Uterus (tissue), 4 donors: Measurements from ENCODE around the gene ETDB. TPM values are rescaled to one million over a fixed set of nuclear protein-coding genes. Genes with fewer than 3 reads are reported as not detected.
"Not testable (repeated sequence)": the region's sequence is repeated elsewhere in the genome, so short reads cannot be mapped to it uniquely, and the experiment has no call there.

Source experiments
- DNase-seq, 2 donors: peaks; one replicate each; pipeline ENCODE4 v3.0.0-alpha.2; 2019 to 2020
- H3K27ac ChIP-seq, 2 donors: fragments of 200-600 bp; sonication (generic); 1 replicate in 1 of 2; 2 replicates in 1 of 2; pipeline ENCODE4 v1.5.1; 2016 to 2018
- H3K27me3 ChIP-seq, 2 donors: fragments of 200-600 bp; sonication (generic); one replicate each; pipeline ENCODE4 v1.5.1; 2018 to 2019; ENCODE audit warnings: control low read depth in 1 of 2
- H3K36me3 ChIP-seq, 2 donors: fragments of 200-600 bp; sonication (generic); one replicate each; pipeline ENCODE4 v1.5.1; 2019; ENCODE audit warnings: control low read depth in 1 of 2
- H3K4me1 ChIP-seq, 2 donors: fragments of 200-600 bp; sonication (generic); one replicate each; pipeline ENCODE4 v1.5.1; 2018 to 2019; ENCODE audit warnings: control low read depth in 1 of 2
- H3K4me3 ChIP-seq, 2 donors: fragments of 200-600 bp; sonication (generic); 1 replicate in 1 of 2; 2 replicates in 1 of 2; pipeline ENCODE4 v1.5.1; 2018 to 2019; ENCODE audit warnings: mild to moderate bottlenecking in 1 of 2
- H3K9me3 ChIP-seq, 2 donors: fragments of 200-600 bp; sonication (generic); one replicate each; pipeline ENCODE4 v1.5.1; 2019; ENCODE audit warnings: control low read depth in 1 of 2
- POLR2A ChIP-seq, 2 donors: fragments of 450-650 bp; IDR thresholded peaks; one replicate each; pipeline ENCODE4 v1.6.1; 2016; ENCODE audit warnings: antibody characterized with exemption in 2 of 2, mild to moderate bottlenecking in 1 of 2, moderate library complexity in 1 of 2
- intact Hi-C: fragments of 100-400 bp; cut with DNase I; formaldehyde crosslinking; loops from one replicate; pipeline ENCODE4 v1.15.1; 2023; ENCODE audit warnings: low total_unique reads
- total RNA-seq, 4 donors: library from RNA; depleted of rRNA in 3 of 4; stranded (reverse); fragments of >200 nt in 3 of 4; gene quantifications; one replicate each; pipeline versions ENCODE4 v1.1.0 to v1.2.4, GENCODE V29; 2014 to 2023
- TF ChIP-seq, protein P1 (sequence below), 4 experiments: fragments of 200-600 bp in 2 of 4; fragments of 450-650 bp in 2 of 4; sonication (generic) in 2 of 4; IDR thresholded peaks; one replicate each; pipeline ENCODE4 v1.5.1; 2016 to 2019; ENCODE audit warnings: antibody characterized with exemption in 4 of 4, mild to moderate bottlenecking in 2 of 4, moderate library complexity in 1 of 4
- donor health status: DM: yes; HTN: yes; CAD: no.

Gene ETDB
- not detected for total RNA-seq

DNA sequence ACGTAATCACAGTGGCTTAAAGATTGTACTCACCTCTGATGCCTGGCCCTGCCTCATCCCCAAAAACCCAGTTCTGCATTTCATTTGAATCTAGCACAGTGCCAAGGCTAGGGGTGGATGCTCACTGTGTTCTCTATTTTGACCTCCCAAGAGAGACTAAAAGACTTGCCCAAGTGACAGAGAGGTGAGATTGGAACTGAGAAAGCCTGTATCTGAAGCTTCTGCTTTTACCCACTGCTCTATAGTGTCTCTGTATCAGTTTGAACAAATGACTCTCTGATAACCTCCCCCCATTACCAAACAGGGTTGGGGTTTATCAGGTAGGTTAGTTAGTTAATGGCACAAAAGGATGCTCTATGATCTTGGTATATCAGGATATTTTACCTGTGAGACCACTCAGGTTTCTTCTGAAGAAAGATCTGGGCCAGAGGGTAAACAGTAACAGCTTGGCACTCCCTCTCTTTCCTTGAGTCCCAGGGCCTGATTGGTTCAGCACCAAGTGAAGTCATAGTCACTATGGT, at the start of gene ETDB:
TSS of gene ETDB (minus strand) at position 471 of the 521 bp plus-strand sequence. CDS start 1,265 bp downstream, outside the sequence.
- H3K36me3 ChIP-seq, H3K27ac ChIP-seq, H3K27me3 ChIP-seq, H3K4me1 ChIP-seq, intact Hi-C loops, DNase-seq, H3K4me3 ChIP-seq, H3K9me3 ChIP-seq: not testable (repeated sequence)

DNA sequence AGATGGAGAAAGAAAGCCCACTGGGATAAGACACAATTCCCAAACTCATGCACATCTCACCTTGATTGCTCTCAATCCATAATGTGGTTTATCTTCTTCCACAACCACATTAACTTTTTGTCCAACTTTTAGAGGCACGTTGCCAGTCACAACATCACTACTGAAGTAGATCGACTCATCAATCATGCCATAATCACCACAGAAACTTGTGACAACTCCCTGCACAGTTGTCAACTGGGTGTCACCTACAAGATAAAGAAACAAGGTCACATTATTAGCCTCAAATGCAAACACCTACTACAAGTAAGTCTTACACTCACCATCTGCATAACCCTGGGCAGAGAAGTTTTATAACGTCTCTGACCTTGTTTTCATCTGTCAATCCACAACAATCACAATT, 49.2 kb upstream of the ETDB start:
- H3K4me3 ChIP-seq, H3K4me1 ChIP-seq, DNase-seq, H3K9me3 ChIP-seq, H3K27ac ChIP-seq, H3K36me3 ChIP-seq, H3K27me3 ChIP-seq, intact Hi-C loops: not testable (repeated sequence)

DNA sequence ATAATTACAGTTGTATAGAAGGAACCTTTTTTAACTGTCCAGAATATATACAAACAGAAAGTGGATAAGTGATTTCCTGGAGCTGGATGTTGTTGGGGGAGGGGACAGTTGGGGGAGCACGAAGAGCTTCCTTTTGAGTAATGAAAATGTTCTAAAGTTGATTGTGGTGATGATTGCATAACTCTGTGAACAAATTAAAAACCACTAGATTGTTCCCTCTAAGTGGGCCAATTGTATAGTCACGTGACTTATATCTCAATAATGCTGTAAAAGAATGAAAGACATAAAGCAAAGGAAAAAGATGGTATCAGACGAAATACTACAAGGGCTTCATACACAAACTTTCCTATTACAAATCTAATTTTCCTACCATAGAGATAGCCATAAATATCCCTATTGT, 48.2 kb upstream of the ETDB start:
- no peaks in the 10 kb centered on the region for H3K9me3 ChIP-seq
- H3K4me3 ChIP-seq: no peak overlapping the region
- H3K4me1 ChIP-seq: no peaks in the 10 kb centered on the region
- H3K27me3 ChIP-seq: no peaks in the 10 kb centered on the region
- no peak for DNase-seq
- H3K27ac ChIP-seq: no peak overlapping the region
- H3K36me3 ChIP-seq: no peaks in the 10 kb centered on the region
- TF ChIP-seq POLR2A (IDR thresholded peaks at IDR 0.05): no peak
- TF ChIP-seq, protein P1, sequence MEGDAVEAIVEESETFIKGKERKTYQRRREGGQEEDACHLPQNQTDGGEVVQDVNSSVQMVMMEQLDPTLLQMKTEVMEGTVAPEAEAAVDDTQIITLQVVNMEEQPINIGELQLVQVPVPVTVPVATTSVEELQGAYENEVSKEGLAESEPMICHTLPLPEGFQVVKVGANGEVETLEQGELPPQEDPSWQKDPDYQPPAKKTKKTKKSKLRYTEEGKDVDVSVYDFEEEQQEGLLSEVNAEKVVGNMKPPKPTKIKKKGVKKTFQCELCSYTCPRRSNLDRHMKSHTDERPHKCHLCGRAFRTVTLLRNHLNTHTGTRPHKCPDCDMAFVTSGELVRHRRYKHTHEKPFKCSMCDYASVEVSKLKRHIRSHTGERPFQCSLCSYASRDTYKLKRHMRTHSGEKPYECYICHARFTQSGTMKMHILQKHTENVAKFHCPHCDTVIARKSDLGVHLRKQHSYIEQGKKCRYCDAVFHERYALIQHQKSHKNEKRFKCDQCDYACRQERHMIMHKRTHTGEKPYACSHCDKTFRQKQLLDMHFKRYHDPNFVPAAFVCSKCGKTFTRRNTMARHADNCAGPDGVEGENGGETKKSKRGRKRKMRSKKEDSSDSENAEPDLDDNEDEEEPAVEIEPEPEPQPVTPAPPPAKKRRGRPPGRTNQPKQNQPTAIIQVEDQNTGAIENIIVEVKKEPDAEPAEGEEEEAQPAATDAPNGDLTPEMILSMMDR (IDR thresholded peaks at IDR 0.05): no peak
- intact Hi-C loops: no loop called here

DNA sequence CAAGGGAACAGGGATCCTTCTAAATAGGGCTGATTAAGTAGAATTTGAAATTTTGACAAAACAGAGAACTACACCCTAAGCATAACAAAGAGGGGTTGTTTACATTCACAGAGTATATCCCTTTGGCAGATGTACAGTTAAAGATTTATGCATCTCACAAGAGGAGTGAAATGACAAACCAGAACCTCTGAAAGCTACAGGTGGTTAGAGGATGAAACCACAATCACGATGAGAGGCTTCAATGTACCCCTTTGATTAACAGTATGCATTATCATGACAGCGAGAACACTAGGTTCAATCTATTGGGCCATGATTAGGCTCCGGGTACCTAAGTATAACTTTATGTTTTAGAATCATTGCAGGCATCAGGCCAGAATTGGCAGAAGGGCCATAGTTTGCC, 34.4 kb upstream of the ETDB start:
- H3K4me1 ChIP-seq, H3K9me3 ChIP-seq, H3K4me3 ChIP-seq, H3K27ac ChIP-seq, DNase-seq, intact Hi-C loops, H3K27me3 ChIP-seq, H3K36me3 ChIP-seq: not testable (repeated sequence)

DNA sequence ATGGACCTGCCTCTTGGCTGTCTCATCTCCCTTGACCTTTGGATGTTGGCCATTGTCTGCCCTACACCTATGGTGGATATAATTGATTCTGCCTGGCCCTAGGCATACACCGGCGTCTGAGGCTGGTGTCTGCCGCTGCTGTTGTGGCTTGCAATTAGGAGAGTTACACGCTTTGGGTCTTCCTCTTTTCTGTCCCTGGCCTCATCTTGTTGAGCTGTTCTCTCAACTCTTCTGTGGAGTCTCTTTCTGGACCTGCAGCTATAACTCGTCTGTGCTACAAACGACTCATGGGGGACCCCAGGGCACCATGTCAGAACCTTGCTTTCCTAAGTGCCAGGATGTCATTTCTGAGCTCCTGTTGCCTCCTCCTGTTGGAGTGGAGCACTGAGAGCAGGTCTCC, 5.8 kb upstream of the ETDB start:
- H3K4me3 ChIP-seq, intact Hi-C loops, DNase-seq, H3K4me1 ChIP-seq, H3K36me3 ChIP-seq, H3K9me3 ChIP-seq, H3K27ac ChIP-seq, H3K27me3 ChIP-seq: not testable (repeated sequence)

DNA sequence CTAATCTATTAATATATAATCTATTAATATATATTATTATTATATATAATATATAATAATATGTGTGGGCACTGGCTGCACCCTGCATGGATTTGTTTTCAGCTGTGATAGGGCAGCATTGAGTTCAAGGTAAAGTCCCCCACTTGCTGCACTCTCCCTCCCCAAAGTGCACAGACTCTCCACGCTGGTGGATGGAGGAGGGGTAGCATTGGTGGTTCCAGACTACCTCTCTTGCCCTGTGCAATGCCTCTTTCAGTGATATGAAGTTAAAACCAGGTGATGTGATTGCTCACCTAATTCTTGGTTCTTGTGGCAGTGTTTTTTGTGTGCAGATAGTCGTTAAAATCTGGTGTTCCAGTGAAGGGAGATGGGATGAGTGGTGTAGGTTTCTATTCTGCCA, 4.3 kb downstream of the ETDB start:
- intact Hi-C loops, H3K9me3 ChIP-seq, H3K4me1 ChIP-seq, H3K4me3 ChIP-seq, DNase-seq, H3K36me3 ChIP-seq, H3K27ac ChIP-seq, H3K27me3 ChIP-seq: not testable (repeated sequence)

DNA sequence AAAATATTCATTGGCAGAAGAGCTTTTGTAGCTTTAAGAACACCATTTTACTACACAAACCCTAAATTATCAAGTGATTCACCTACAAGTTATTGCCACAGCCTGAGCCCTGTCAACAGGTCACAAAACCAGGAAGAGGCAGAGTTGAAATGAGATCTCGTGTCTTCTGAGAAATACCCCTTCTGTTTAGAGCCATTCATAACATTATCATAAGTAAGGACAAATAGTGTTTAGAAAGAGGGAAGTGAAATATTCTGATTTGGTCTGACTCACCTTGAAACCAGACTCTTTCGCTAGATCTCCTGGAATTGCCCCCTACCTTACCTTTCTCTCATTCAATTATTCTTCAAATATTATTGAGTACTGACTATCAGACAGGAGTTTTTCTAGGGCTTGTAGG, 5.9 kb downstream of the ETDB start:
- DNase-seq: no peak
- no peaks in the 10 kb centered on the region for H3K9me3 ChIP-seq
- no peaks in the 10 kb centered on the region for H3K27me3 ChIP-seq
- intact Hi-C loops: no loop called here
- no peaks in the 10 kb centered on the region for H3K36me3 ChIP-seq
- H3K27ac ChIP-seq: no peak overlapping the region
- no peaks in the 10 kb centered on the region for H3K4me1 ChIP-seq
- H3K4me3 ChIP-seq: no peak overlapping the region
- TF ChIP-seq POLR2A (IDR thresholded peaks at IDR 0.05): no peak
- TF ChIP-seq, protein P1 (IDR thresholded peaks at IDR 0.05): no peak

DNA sequence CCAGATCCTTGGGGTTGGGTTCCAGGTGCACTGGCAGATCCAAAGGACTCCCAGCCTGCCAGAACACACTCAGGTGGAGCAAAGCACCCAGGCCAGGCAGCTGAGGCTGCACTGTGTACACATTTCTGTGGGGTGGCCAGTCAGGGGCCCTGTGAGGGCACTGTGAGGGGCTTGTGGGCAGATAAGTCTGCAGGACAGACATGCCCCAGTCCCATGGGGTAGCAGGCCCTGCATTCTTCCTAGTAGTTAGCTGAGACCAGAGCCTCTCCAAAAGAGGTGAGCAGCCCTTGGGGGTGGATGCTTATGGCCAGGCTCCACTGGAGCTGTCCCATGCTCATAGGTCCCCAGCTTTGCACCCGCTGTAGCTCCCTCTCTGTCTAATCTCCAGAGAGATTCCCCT, 7.6 kb downstream of the ETDB start:
- DNase-seq: no peak
- Histone ChIP-seq H3K27ac (no peak overlapping the region), H3K4me1 (no peaks in the 10 kb centered on the region), H3K9me3 (no peaks in the 10 kb centered on the region), H3K4me3 (no peak overlapping the region), H3K27me3 (no peaks in the 10 kb centered on the region), H3K36me3 (no peaks in the 10 kb centered on the region)
- TF ChIP-seq POLR2A (IDR thresholded peaks at IDR 0.05): no peak
- TF ChIP-seq, protein P1 (IDR thresholded peaks at IDR 0.05): no peak
- intact Hi-C loops: no loop called here
